ENCODE data around the gene FTSJ1.

DNA sequence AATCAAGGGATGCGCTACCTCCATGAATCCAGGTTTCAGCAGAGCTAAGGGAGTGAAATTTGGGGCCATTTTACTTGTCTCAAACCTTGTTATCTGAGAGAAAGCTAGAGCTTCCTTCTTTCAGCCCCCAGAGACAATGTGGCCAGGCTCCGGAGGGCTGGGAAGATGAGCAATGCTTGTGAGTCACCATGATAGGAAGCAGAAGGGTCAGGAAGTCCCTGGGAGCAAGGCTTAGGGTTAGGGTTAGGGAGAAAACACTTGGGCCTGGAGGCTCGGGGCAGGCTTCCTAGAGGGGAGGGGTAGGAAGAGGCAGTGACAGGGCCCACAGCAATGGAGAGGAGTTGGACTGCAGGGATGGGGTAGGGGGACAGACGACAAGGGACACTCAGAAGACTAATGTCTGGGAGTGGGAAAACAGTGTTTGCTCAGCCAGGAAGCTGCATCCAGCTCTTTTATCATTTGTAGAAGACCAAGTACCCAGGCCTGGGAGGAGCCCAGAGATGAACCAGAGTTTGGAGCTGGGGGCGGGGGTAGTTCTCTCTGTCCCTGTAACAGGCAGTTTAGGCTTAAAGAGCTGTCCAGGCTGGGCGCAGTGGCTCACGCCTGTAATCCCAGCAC lies 16.4 kb downstream of the FTSJ1 start:
- no peak for TF ChIP-seq TARDBP (IDR thresholded peaks at IDR 0.05)
- no peak for TF ChIP-seq FOXM1 (IDR thresholded peaks at IDR 0.05; ENCODE audit: borderline replicate concordance)
- TF ChIP-seq HDGF (IDR thresholded peaks at IDR 0.05; ENCODE audit: borderline replicate concordance), result no peak
- TF ChIP-seq ARNT (IDR thresholded peaks at IDR 0.05), result no peak
- no peak for TF ChIP-seq ELF4 (IDR thresholded peaks at IDR 0.05)
- TF ChIP-seq NFRKB (IDR thresholded peaks at IDR 0.05), result no peak
- no peak for TF ChIP-seq SP1 (IDR thresholded peaks at IDR 0.05)
